Upper lobe of left lung (tissue), 4 donors: ENCODE data around the gene FARSB.

Source experiments
- EP300 ChIP-seq, 4 donors: sonication (generic); formaldehyde crosslinking; IDR thresholded peaks; one replicate each; pipeline ENCODE4 v1.5.1; 2017; ENCODE audit warnings: antibody characterized with exemption in 4 of 4, control low read depth in 2 of 4
- POLR2AphosphoS5 ChIP-seq, 2 donors: sonication (generic); formaldehyde crosslinking; IDR thresholded peaks; one replicate each; pipeline ENCODE4 v1.5.1; 2017; ENCODE audit warnings: antibody characterized with exemption in 2 of 2

DNA sequence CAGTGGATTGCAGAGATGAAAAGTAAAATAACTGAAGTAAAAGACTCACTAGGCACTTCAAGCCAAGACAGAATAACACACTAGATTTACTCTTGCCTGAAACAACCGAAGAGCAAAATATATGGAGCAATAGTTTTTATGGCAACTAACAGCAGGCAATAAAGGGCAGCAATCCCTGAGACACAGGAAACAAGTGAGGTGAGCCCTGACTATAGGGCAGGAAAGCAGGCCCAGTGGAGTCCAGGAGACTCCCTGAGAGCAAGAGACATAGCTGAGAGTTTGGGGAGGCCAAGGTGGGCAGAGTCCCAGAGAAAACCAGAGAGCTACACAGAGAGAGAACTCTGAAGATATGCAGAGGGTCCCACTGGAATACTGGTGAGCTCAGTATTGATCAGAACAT lies 18.8 kb downstream of the FARSB start:
- TF ChIP-seq EP300 (IDR thresholded peaks at IDR 0.05) = no peak
- TF ChIP-seq POLR2AphosphoS5 (IDR thresholded peaks at IDR 0.05) = no peak
